SK-N-SH (cell line): Measurements from ENCODE around the gene PABPC1L.

Experiments used
- EZH2phosphoT487 ChIP-seq: fragments of 200-600 bp; sonication (generic); IDR thresholded peaks from 2 replicates; pipeline ENCODE4 v1.6.1; 2017; ENCODE audit warnings: low read depth, mixed run types, mild to moderate bottlenecking, antibody characterized with exemption, moderate library complexity, borderline replicate concordance
- MXI1 ChIP-seq: IDR thresholded peaks from 2 replicates; pipeline ENCODE4 v1.6.1; 2012; ENCODE audit warnings: mild to moderate bottlenecking, low read depth, low read length, improper control_type of control experiment
- RCOR1 ChIP-seq: fragments of 150-350 bp; IDR thresholded peaks from 2 replicates; pipeline ENCODE4 v1.6.1; 2017; ENCODE audit warnings: antibody characterized with exemption, low read length
- REST ChIP-seq: IDR thresholded peaks from 2 replicates; pipeline ENCODE4 v1.6.1; 2012; ENCODE audit warnings: mild to moderate bottlenecking, low read depth, low read length, moderate library complexity

- TF ChIP-seq RCOR1 (no peak), REST (no peak), MXI1 (no peak), EZH2phosphoT487 (no peak)
These were observed 72.0 kb downstream of the PABPC1L start for GRCh38 chr20:44981736-44982406.
